Ovary (tissue), 9 donors: ENCODE measurements around the gene TTC13. TPM values are rescaled to one million over a fixed set of nuclear protein-coding genes. Genes with fewer than 3 reads are reported as not detected.

Source experiments
- DNase-seq, 5 donors: peaks; one replicate each; pipeline ENCODE4 v3.0.0-alpha.2; 2019 to 2020
- H3K27ac ChIP-seq, 2 donors: fragments of 200-600 bp; one replicate each; pipeline versions ENCODE4 v1.5.1 to v1.8.0; 2019 to 2022
- H3K27me3 ChIP-seq: fragments of 200-600 bp; one replicate; pipeline ENCODE4 v1.8.0; 2022
- H3K36me3 ChIP-seq: fragments of 200-600 bp; sonication (generic); one replicate; pipeline ENCODE4 v1.5.1; 2019
- H3K4me1 ChIP-seq: one replicate; pipeline ENCODE4 v1.8.1; 2013; ENCODE audit warnings: mild to moderate bottlenecking, moderate library complexity; ENCODE audit not compliant: insufficient read depth
- H3K4me3 ChIP-seq: fragments of 200-600 bp; sonication (generic); one replicate; pipeline ENCODE4 v1.5.1; 2017
- H3K9me3 ChIP-seq, 2 donors: fragments of 200-600 bp in 1 of 2; sonication (generic) in 1 of 2; one replicate each; pipeline versions ENCODE4 v1.5.1 to v1.8.1; 2013 to 2019; ENCODE audit warnings: mild to moderate bottlenecking in 1 of 2, moderate library complexity in 1 of 2
- EP300 ChIP-seq: sonication (generic); formaldehyde crosslinking; IDR thresholded peaks from one replicate; pipeline ENCODE4 v1.6.1; 2017; ENCODE audit warnings: antibody characterized with exemption
- POLR2A ChIP-seq: fragments of 450-650 bp; IDR thresholded peaks from one replicate; pipeline ENCODE4 v1.6.1; 2017; ENCODE audit warnings: antibody characterized with exemption, mild to moderate bottlenecking, moderate library complexity
- WGBS, 3 donors: extraction: QIAGEN DNeasy Blood & Tissue Kit in 1 of 3; methylation state at CpG; one replicate each; pipeline versions ENCODE4 v1.1.5 to v1.1.7; 2013 to 2017; 5-methylcytosine and 5-hydroxymethylcytosine counted together
- intact Hi-C, 4 donors: fragments of 100-400 bp; cut with DNase I; formaldehyde crosslinking; loops; one replicate each; pipeline versions ENCODE4 v1.11.0 to v1.15.1; 2022 to 2023
- polyA plus RNA-seq, 2 donors: library from polyadenylated mRNA; stranded (reverse); fragments of 200-250 nt in 1 of 2; fragments of 350-450 nt in 1 of 2; fragmentation: Illumina TruSeq in 1 of 2; extraction: RNeasy Lipid Tissue Mini Kit (QIAGEN cat#74804) in 1 of 2; gene quantifications; one replicate each; pipeline ENCODE4 v1.2.3, GENCODE V29; 2013 to 2014
- total RNA-seq, 7 donors: library from RNA; depleted of rRNA in 2 of 7; stranded (reverse); fragments of >200 nt in 2 of 7; fragmentation: NEBNext Ultra II Directional in 3 of 7; extraction: Animal tissue kit (Norgen Biotek cat#: 25700) in 3 of 7; gene quantifications; one replicate each; pipeline versions ENCODE4 v1.1.0 to v1.2.4, GENCODE V29; 2016 to 2023
- TF ChIP-seq, protein P1 (sequence below), 3 donors: fragments of 450-650 bp in 2 of 3; fragments of 200-600 bp in 1 of 3; IDR thresholded peaks; one replicate each; pipeline versions ENCODE4 v1.5.1 to v1.8.0; 2016 to 2022; ENCODE audit warnings: antibody characterized with exemption in 3 of 3, mild to moderate bottlenecking in 1 of 3
- donor health status: DM: no; HTN: no; CAD: no; lungs with moderate emphysema.
- donor health status: DM: no; HTN: no; CAD: no.
- donor health status: Bipolar disorder and iron deficiency.
- donor health status: DM: yes; HTN: yes; CAD: no.
- donor health status: DM: no; HTN: no; CAD: no.
- donor health status: DM: yes; HTN: yes; CAD: no.

The TTC13 gene
- total and polyA plus RNA-seq, 9 donors, result 4.2 to 16.5 (median 10.8) TPM

DNA sequence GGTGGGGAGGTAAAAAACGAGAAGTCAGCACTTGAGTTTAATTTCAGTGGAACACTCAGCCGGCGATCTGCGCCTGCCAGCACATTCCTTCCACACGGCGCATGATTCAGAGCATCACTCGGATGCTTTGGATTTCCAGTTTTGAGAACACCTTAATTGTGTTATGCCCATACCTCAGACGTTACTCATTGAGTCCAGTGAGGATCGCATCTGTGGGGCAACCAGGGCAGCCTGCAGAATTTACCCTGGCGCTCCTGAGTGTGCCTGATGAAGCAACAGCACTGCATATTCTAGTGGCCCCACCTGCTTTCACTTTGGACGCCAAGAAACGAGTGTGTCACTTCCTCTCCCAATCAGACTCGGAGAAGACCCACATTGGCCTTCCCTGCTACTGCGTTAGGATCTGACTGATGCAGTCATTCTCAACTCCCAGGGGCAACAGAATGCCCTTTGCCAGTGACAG is 41.5 kb upstream of the TTC13 start:
- no peak overlapping the region for H3K27ac ChIP-seq
- H3K4me1 ChIP-seq, result no peaks in the 10 kb centered on the region
- no peaks in the 10 kb centered on the region for H3K27me3 ChIP-seq
- TF ChIP-seq, protein P1, sequence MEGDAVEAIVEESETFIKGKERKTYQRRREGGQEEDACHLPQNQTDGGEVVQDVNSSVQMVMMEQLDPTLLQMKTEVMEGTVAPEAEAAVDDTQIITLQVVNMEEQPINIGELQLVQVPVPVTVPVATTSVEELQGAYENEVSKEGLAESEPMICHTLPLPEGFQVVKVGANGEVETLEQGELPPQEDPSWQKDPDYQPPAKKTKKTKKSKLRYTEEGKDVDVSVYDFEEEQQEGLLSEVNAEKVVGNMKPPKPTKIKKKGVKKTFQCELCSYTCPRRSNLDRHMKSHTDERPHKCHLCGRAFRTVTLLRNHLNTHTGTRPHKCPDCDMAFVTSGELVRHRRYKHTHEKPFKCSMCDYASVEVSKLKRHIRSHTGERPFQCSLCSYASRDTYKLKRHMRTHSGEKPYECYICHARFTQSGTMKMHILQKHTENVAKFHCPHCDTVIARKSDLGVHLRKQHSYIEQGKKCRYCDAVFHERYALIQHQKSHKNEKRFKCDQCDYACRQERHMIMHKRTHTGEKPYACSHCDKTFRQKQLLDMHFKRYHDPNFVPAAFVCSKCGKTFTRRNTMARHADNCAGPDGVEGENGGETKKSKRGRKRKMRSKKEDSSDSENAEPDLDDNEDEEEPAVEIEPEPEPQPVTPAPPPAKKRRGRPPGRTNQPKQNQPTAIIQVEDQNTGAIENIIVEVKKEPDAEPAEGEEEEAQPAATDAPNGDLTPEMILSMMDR (IDR thresholded peaks at IDR 0.05), result no peak
- TF ChIP-seq POLR2A (no peak), EP300 (no peak)
- intact Hi-C loops, result no loop called here
- no peak for DNase-seq
- 83 to 84% (median 83%) methylated on average over 14 of the region's 14 CpGs for WGBS, 3 donors
- no peaks in the 10 kb centered on the region for H3K9me3 ChIP-seq
- H3K36me3 ChIP-seq, result no peaks in the 10 kb centered on the region
- no peak overlapping the region for H3K4me3 ChIP-seq

DNA sequence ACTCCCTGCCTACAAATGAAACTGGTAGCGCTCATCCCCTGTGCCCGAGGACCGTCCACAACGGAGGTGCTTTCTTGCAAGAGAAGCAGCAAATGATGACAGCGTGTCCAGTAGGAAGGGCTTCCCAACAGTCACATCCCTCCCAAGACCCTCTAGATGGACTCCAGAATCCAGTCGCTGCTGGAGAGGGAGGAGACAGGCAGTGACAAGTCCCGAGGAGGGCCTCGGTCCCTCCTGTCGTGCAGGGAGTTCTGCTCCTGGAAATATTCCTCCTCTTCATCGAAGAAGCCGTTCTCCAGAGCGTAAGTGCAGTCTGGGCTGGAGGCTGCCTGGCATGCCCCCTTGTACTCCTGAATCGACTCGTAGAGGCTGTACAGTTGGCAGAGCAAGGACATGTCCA is 41.0 kb upstream of the TTC13 start:
- 91% methylated on average over 14 of the region's 14 CpGs for WGBS, 3 donors
- Histone ChIP-seq H3K27ac (no peak overlapping the region), H3K9me3 (no peaks in the 10 kb centered on the region)

DNA sequence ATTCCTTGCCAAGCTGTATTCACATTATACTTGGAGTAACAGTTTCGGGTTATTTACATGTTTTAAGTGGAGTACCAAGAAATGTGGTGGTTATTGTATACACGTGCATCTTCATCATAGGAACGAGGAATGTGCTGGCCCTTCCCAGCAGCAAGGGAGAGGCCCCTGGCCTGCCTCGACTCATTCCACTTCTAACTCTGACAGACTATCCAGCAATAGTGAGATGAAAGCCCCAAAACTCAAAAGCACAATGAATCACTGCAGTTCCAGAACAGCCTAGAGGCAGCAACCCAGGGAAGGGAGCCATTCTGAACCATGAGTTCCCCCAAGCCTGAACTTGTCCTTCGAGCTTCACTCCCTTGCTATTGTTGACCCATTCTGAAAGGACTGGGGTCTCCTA is 38.3 kb upstream of the TTC13 start:
- Histone ChIP-seq H3K4me1 (no peaks in the 10 kb centered on the region), H3K4me3 (no peak overlapping the region), H3K9me3 (no peaks in the 10 kb centered on the region), H3K27me3 (no peaks in the 10 kb centered on the region), H3K27ac (no peak overlapping the region), H3K36me3 (no peaks in the 10 kb centered on the region)
- no peak for DNase-seq
- no peak for TF ChIP-seq POLR2A
- intact Hi-C loops, result no loop called here
- WGBS, 3 donors, result 80 to 88% (median 85%) methylated on average over 5 of the region's 5 CpGs

More for the DNA sequence above, 41.0 kb upstream of the TTC13 start:
- TF ChIP-seq, protein P1 (IDR thresholded peaks at IDR 0.05), result no peak
- TF ChIP-seq POLR2A (no peak), EP300 (no peak)
- Histone ChIP-seq H3K36me3 (no peaks in the 10 kb centered on the region), H3K4me1 (no peaks in the 10 kb centered on the region), H3K27me3 (no peaks in the 10 kb centered on the region), H3K4me3 (no peak overlapping the region)
- intact Hi-C loops, result no loop called here
- no peak for DNase-seq

DNA sequence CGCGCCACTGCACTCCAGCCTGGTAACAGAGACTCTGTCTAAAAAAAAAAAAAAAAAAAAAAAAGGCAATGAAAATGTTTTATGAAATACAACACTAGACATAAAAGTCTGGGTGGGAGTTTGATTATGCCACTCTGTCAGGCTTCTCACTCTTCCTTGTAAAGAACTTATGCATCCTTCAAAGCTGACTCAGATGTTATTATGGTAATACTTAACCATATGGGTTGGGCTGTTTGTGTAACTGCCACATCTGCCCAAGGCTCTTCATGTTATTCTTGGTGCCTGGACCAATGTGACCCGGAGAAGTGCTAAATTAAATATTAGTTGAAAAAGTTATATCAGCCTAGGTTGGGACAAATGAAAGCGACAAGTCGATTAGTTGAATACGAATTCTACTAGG is 37.6 kb upstream of the TTC13 start:
- no peak for DNase-seq
- Histone ChIP-seq H3K4me3 (no peak overlapping the region), H3K4me1 (no peaks in the 10 kb centered on the region), H3K9me3 (no peaks in the 10 kb centered on the region), H3K36me3 (no peaks in the 10 kb centered on the region), H3K27ac (no peak overlapping the region), H3K27me3 (no peaks in the 10 kb centered on the region)
- 89 to 95% (median 90%) methylated on average over 6 of the region's 6 CpGs for WGBS, 3 donors
- no peak for TF ChIP-seq EP300
- TF ChIP-seq, protein P1 (IDR thresholded peaks at IDR 0.05), result no peak
- no peak for TF ChIP-seq POLR2A
- intact Hi-C loops, result no loop called here

DNA sequence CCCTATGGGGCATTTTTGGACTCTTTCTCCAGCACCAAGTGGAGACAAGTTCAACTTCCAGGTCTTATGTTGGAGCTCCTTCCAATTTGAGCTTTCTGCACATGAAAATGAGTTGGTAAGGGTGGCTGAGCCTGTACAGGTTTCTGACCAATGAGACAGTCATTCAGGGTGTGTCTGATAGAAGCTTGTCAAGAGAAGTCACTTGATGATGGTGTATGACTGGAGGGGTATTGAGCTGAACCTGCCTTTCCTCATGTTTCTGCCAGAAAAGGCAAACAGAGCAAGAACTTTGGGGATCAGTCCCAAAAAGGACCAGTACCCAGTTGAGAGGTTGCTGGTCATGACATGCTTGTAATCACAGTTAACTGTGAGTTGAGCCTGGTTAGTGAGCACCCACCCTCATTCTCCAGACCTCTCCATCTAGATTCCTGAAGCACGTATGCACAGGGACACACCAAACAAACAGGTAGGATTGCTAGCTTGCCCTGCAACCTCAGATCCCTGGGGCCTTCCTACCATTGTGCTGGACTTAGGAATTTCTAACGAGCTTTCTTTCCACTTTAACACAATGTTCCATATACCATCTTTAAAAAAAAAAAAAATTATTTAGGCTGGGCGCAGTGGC is 34.8 kb upstream of the TTC13 start:
- H3K4me1 ChIP-seq, result no peaks in the 10 kb centered on the region
- DNase-seq, result no peak
- no peaks in the 10 kb centered on the region for H3K9me3 ChIP-seq
- no peaks in the 10 kb centered on the region for H3K36me3 ChIP-seq
- intact Hi-C loops, result no loop called here
- 84 to 85% (median 84%) methylated on average over 3 of the region's 3 CpGs for WGBS, 3 donors
- no peak for TF ChIP-seq EP300
- no peak for TF ChIP-seq POLR2A
- no peak overlapping the region for H3K4me3 ChIP-seq
- no peak overlapping the region for H3K27ac ChIP-seq
- H3K27me3 ChIP-seq, result no peaks in the 10 kb centered on the region
